ENCODE data around the gene ARRDC4. TPM values are rescaled to one million over a fixed set of nuclear protein-coding genes. Genes with fewer than 3 reads are reported as not detected.

The ARRDC4 gene
- polyA plus RNA-seq, 3 donors, result 13.0 to 40.5 (median 19.0) TPM

GRCh38 chr15:97966246-97966645 is 5.7 kb downstream of the ARRDC4 start:
- peaks cover 41% of the 10 kb centered on the region for H3K4me1 Mint-ChIP-seq
- H3K36me3 ChIP-seq (replicated peaks in 1 of 2; ENCODE audit: control insufficient read depth in 1 of 2, insufficient read depth in 2 of 2, low read length in 2 of 2), result peaks cover 46 to 66% of the 10 kb centered on the region in 2 donors
- H3K9me3 Mint-ChIP-seq, result no peaks in the 10 kb centered on the region
- peaks cover 51% of the 10 kb centered on the region for H3K79me2 ChIP-seq (ENCODE audit: insufficient read depth, low read length)
- H3K27me3 Mint-ChIP-seq (ENCODE audit: low read depth in 3 of 3), result peaks cover 0 to 3% (median 0%) of the 10 kb centered on the region in 3 donors
- DNase-seq, result no peak
- no peak overlapping the region for H3K4me3 Mint-ChIP-seq
- TF ChIP-seq, protein P1, sequence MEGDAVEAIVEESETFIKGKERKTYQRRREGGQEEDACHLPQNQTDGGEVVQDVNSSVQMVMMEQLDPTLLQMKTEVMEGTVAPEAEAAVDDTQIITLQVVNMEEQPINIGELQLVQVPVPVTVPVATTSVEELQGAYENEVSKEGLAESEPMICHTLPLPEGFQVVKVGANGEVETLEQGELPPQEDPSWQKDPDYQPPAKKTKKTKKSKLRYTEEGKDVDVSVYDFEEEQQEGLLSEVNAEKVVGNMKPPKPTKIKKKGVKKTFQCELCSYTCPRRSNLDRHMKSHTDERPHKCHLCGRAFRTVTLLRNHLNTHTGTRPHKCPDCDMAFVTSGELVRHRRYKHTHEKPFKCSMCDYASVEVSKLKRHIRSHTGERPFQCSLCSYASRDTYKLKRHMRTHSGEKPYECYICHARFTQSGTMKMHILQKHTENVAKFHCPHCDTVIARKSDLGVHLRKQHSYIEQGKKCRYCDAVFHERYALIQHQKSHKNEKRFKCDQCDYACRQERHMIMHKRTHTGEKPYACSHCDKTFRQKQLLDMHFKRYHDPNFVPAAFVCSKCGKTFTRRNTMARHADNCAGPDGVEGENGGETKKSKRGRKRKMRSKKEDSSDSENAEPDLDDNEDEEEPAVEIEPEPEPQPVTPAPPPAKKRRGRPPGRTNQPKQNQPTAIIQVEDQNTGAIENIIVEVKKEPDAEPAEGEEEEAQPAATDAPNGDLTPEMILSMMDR (IDR thresholded peaks at IDR 0.05), result no peak
- no CpG with 5 or more reads among the region's 2 CpGs for WGBS (ENCODE audit: insufficient coverage)
- peaks cover 95% of the 10 kb centered on the region for H4K20me1 ChIP-seq (ENCODE audit: insufficient read depth, low read length)
- H2AFZ ChIP-seq (ENCODE audit: insufficient read depth, low read depth, low read length, poor library complexity, severe bottlenecking), result no peak overlapping the region
- peaks cover 45 to 53% of the 10 kb centered on the region in 2 donors for H3K36me3 Mint-ChIP-seq
- peaks cover 30 to 46% of the 10 kb centered on the region in 2 donors for H3K4me1 ChIP-seq (ENCODE audit: control insufficient read depth in 1 of 2, insufficient read depth in 2 of 2, low read length in 2 of 2)
- H3K4me2 ChIP-seq (replicated peaks; ENCODE audit: extremely low read depth, low read length, poor library complexity, severe bottlenecking), result no peak overlapping the region
- H3K27me3 ChIP-seq (ENCODE audit: control insufficient read depth in 2 of 2, insufficient read depth in 2 of 2, low read length in 2 of 2), result no peaks in the 10 kb centered on the region
- no peak overlapping the region for H3K27ac ChIP-seq (ENCODE audit: low read depth in 1 of 2, low read length in 2 of 2)
- no peaks in the 10 kb centered on the region for H3K9me3 ChIP-seq (replicated peaks in 1 of 2; ENCODE audit: control insufficient read depth in 1 of 2, insufficient read depth in 1 of 2, low read length in 2 of 2)
- no peak overlapping the region for H3K9ac ChIP-seq (ENCODE audit: insufficient read depth, low read length, poor library complexity, severe bottlenecking)
- no peak overlapping the region for H3K4me3 ChIP-seq (replicated peaks in 1 of 3; ENCODE audit: low read depth in 2 of 3, low read length in 3 of 3)
- intact Hi-C loops (cut with micrococcal nuclease), result no loop called here
- peak overlapping the region in 2 of 7 donors; percentile 2 to 50 for H3K27ac Mint-ChIP-seq

DNA sequence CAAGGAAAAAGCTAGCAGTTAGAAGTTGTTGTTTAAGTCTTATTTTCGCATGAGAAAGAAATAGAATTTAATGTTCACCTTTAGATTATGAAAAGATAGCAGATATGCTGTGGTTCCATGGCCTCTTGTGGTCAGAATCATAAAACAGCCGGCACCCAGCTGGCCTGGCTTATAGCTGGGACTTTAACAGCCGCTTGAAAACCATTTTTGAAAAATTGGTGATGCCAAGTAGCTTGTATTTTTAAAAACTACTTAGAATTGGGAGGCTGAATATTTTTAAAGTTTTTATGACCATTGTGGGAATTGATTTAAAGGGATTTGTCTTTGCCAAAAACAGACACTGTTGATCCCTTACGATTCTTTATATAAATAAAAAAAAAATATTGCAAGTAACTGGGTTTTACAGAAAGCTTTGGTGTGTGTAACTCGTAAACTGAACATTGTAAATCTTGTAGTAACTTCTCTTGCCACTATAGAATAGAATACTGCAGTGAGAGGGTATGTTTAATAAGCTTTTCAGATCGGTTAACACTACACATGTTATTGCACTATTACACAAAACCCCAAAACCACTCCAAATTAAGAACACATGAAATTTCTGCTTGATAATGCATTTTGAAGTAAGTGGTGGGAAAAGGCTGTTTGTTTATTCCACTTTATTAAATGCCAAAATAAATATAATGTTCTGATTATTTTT is 6.6 kb downstream of the ARRDC4 start:
- no peak overlapping the region for H3K27ac Mint-ChIP-seq
- H3K9me3 Mint-ChIP-seq, result no peaks in the 10 kb centered on the region
- Histone ChIP-seq H3K36me3 (replicated peaks in 1 of 2; ENCODE audit: control insufficient read depth in 1 of 2, insufficient read depth in 2 of 2, low read length in 2 of 2) (peaks cover 54 to 74% of the 10 kb centered on the region in 2 donors), H2AFZ (ENCODE audit: insufficient read depth, low read depth, low read length, poor library complexity, severe bottlenecking) (no peak overlapping the region), H3K9ac (ENCODE audit: insufficient read depth, low read length, poor library complexity, severe bottlenecking) (no peak overlapping the region), H3K27ac (ENCODE audit: low read depth in 1 of 2, low read length in 2 of 2) (no peak overlapping the region), H3K4me1 (ENCODE audit: control insufficient read depth in 1 of 2, insufficient read depth in 2 of 2, low read length in 2 of 2) (peaks cover 22 to 38% of the 10 kb centered on the region in 2 donors), H3K27me3 (ENCODE audit: control insufficient read depth in 2 of 2, insufficient read depth in 2 of 2, low read length in 2 of 2) (no peaks in the 10 kb centered on the region), H3K79me2 (ENCODE audit: insufficient read depth, low read length) (peaks cover 44% of the 10 kb centered on the region), H4K20me1 (ENCODE audit: insufficient read depth, low read length) (peaks cover 97% of the 10 kb centered on the region), H3K9me3 (replicated peaks in 1 of 2; ENCODE audit: control insufficient read depth in 1 of 2, insufficient read depth in 1 of 2, low read length in 2 of 2) (no peaks in the 10 kb centered on the region), H3K4me3 (replicated peaks in 1 of 3; ENCODE audit: low read depth in 2 of 3, low read length in 3 of 3) (no peak overlapping the region), H3K4me2 (replicated peaks; ENCODE audit: extremely low read depth, low read length, poor library complexity, severe bottlenecking) (no peak overlapping the region)
- H3K27me3 Mint-ChIP-seq (ENCODE audit: low read depth in 3 of 3), result no peaks in the 10 kb centered on the region
- no peak overlapping the region for H3K4me3 Mint-ChIP-seq
- TF ChIP-seq, protein P1 (IDR thresholded peaks at IDR 0.05), result no peak
- intact Hi-C loops (cut with micrococcal nuclease), result no loop called here
- DNase-seq, result no peak
- 66% methylated on average over 3 of the region's 6 CpGs for WGBS (ENCODE audit: insufficient coverage)
- peaks cover 33% of the 10 kb centered on the region for H3K4me1 Mint-ChIP-seq
- H3K36me3 Mint-ChIP-seq, result peaks cover 53 to 61% of the 10 kb centered on the region in 2 donors
